Measurements from ENCODE around the gene TNNT2.

Gene TNNT2

DNA sequence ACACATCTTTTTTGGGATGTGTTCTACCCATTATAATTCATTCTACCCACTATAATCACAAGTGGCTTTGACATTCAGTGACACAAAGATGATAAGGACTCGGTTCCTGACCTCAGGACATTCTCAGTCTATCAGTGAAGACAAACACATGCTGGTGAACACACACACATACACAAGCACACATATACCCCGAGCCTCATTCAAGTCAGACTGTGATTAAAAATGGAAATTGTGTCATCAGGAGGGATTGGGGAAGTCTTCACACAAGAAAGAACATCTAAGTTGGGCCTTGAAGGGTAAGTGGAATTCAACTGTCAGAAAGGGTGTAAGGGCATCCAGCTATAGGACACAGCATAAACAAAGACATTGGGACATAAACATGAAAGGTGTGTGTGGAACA, 24.2 kb upstream of the TNNT2 start:
- no peak for DNase-seq (ENCODE audit: low read depth)

DNA sequence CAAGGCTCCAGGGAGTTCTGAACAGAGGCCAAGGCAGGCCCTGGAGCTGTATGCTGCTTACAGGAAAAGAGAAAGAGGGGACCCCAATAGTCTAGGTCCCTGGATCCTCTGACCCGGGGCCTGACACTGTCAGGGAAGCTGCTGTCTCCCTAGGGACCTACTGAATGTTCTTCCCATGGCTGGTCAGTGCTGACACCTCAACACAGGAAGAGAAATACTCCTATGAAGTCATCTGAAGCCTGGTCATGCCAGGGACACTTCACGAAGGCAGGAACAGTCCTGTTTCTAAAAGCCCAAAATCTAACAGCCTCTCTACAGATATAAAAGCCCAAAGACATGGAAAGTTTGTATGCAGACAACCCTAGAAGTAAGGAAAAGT, 23.4 kb upstream of the TNNT2 start:
- no peak for DNase-seq (ENCODE audit: low read depth)

DNA sequence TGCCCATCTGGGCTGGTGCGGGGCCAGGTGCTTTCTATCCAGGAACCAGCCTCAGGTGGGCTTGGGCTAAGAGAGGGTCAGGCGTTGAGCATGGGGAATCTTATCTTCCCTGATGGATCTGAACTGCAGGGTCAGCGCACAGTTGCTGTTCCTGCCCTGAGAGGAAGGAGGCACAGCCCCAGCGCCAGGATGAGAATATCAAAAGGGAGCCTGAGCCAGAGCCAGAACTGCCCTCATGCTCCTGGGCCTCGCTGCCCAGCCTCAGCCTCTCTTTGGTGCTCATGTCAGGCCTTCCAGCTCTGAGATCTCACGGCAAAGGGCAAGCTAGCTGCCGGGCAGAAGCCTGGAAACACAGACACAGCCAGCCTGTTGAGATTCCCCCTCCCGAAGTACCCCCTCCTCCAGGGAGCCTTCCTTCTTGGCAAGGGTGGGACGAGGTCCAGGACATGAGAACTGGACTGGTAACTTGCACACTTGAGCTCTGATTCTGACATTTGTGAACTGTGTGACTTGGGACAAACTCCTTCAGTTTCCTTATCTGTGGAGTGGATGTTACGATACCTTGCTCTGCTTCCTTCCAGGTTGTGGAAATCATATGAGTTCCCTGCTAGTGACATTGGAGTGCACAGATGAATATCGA, 22.9 kb upstream of the TNNT2 start:
- no peak for DNase-seq (ENCODE audit: low read depth)

DNA sequence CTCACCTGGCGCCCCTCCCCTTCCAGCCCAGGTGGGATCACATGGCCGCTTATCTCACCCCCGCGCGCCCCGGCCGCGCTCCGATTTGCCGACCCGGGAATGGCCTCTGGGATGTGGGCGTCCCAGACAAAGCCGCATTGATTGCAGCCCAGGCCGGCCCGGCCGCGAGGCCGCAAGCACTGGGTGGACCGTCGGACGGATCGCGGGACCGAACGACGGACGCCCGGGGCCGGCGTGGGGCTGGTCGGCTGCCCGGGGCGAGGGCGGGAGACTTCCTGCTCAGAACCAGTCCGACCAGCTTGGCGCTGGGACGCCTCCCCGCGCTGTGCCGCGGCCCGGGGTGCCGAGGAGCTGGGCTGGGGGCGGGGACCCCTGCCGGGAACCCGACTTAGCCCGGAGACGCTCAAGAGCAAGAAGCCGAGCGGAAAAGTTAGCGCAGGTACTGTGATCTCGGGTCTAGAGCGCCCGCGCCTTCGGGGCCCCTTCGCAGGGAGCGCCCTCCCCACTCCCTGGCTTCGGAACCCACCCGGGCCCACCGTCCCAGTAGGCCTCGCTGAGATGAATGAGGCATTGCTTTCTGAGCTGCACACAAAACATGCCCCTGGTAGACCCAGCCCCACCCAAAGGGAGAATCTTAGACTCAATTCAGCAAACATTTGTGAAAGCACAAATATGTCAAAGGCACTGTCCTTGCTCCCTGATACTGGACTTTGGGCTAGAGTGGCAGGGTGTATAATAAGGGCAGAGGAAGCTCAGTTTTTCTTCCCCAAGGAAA, 22.1 kb upstream of the TNNT2 start:
- DNase-seq (ENCODE audit: low read depth) = no peak

DNA sequence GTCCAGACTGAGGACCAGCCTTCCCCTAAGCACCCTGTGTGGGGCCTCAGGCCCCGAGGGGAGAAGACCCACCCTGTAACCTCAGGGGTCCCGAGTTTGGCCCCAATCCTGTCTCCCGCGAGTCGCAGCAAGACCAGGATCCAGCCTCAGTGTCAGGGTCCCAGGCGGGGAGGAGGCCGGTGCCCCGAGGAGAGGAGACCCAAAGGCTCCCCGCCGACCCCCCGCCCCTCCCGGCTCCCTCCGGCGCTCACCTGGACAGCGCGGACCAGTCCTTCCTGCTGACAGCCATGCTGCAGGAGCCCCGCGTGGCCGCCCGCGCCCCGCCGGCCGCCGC, 21.5 kb upstream of the TNNT2 start, which contains the start of gene LAD1:
TSS of gene LAD1 (minus strand) at position 307 of the 334 bp plus-strand sequence. CDS start at position 289, 18 bp downstream.
- DNase-seq (ENCODE audit: low read depth) = no peak

DNA sequence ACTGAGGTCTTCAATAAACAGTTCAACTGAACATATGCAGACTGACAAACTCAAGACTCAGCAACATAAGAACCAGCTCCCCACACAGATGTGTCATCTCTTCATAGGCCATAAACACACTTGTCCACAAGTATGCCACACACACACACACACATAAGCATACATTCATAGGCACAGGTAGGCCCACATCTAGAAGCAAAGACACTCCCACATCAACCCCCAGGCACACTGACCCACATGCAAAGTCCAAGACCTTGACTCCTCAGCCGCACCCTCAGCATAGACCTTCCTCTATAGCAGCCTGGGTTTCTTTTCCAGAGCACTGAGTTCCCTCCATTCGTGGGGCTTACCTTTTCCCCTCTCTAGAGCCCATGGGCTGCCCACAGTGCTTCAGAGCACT, 20.2 kb upstream of the TNNT2 start:
- no peak for DNase-seq (ENCODE audit: low read depth)

DNA sequence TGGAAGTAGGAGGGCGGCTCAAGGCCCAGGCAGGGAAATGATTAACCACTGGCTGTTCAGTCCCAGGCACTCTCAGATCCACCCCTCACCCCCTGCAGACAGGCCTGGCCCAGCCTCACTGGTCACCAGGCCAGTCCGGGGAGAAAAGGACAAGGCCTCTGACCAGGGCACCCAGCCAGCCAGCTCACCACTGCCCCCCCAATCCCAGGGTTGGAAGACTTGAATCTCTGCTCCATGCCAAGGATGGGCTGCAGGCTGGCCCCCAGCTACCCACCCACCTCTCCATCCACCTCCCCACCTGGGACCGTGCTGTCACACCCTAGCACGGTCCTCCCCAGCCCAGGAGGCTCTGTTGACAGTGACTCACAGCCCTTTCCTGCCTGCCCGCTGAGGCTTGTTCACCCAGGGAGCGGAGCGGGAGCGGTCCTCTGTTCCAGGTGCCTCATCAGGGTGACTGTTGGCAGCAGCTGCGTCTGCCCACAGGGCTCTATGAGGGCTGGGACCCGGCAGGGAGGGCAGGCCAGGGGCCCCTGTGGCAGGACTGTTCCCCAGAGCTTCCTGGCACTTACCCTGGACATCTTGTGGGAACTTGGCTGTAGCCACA, 19.5 kb upstream of the TNNT2 start:
- DNase-seq (ENCODE audit: low read depth) = no peak

DNA sequence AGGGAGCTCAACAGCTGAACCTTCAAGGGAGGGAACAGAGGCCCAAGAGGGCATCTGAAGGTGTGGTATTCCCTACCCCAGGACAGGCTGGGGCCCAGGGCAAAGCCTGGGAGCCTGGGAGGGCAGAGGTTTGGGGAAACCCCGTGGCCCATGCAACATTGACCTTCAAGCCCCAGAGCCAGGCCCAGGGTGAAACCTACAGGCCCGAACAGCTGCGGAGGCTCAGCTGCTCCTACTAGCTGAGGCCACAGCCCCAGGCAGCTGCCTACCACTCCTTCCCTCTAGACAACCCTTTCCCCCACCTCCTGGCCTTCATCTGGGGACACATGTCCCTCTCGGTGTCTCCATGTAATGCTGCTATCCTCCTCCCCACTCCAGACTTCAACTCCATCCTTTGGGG, 18.5 kb upstream of the TNNT2 start:
- no peak for DNase-seq (ENCODE audit: low read depth)

DNA sequence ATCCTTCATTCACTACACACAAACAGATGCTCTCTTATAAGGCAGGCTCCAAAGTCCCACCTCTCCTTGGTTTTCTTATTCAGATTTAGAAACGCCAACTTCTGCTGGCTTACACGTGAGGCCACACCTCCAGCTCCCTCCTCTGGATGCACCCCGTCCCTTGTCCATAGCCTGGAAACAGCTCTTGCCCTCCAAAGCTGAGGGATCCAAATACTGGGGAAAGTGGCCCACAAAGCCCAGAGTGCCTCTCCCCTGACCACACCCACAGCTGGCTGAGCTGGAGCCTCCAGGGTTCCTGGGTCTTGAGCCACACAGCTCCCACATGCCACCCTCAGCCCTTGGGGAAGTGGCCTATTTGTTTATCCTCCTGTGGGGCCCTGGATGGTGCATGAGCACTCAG, 17.1 kb upstream of the TNNT2 start:
- no peak for DNase-seq (ENCODE audit: low read depth)

DNA sequence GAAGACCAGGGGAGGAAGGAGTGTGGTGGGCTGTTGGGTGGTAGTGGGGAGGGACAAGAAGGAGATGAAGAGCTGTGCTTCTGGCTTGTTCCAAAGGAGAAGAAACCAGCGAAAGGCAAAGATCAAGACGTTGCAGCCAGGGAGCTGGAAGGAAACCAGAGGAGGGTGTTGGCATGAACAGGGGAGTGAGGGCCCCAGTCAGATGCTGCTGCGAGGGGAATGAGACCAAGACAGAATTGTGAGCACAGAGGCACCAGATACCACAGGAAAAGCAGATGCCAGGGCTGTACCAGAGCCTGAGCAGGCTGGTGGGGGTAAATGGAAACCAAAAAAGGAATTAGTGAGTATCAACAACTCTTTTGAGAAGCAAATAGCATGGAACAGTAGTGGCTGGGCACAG, 15.6 kb upstream of the TNNT2 start:
- no peak for DNase-seq (ENCODE audit: low read depth)

DNA sequence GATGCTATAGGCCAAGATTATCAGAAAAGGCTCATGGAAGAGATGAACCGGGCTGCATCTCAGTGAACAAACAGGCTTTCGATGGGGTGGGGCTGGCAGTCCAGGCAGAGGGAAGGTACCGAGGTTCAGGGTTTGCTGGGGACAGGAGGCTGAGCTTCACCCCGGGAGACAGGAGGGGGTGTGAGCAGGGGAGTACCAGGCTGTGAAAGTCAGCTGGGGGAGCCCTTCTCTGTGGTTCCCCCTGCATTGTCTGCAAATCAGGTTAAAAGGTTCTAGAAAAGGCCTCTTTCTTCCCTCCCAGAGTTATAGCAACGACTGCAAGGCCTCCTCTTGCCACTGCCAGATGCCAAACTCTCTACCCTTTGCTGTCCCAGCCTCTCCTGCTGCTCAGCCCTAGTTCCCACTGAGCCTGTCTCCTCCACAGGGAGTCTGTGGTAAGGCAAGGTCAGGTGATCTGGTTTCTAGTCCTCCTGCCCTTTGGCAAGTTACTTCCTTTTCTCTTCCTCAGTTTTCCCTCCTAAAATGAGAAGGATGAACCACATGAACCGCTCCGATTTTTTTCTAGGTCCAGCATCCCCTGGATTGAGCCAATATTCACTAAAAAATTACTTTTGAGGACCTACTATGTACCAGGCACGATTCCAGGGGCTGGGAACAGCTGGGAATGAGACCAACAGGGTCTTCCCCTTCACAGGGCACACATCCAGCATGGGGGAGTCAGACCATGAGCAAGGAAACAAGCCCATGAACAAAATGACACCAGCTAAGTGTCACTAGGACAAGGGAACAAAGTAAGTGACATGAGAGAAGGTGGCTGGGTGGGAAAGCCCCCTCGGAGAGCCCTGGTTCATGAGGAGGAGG, 14.4 kb upstream of the TNNT2 start:
- DNase-seq (ENCODE audit: low read depth) = no peak

DNA sequence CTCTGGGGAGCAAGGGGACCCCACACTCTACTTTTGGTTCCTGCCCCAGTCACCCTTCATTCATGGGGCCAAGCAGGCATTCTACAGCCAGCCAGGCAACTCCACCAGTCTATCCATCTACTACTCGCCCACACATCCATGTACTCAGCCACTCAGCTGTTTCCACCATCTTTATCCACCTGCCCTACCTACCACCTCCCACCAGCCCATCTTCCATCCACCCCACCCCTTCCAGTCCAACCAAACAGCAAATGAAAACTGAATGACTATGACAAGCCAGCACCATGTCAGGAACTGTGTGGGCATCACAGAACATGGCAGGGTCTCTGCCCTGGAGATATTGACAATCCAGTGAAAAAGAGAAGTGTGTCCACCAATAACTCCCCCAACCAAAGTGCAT, 13.7 kb upstream of the TNNT2 start:
- no peak for DNase-seq (ENCODE audit: low read depth)

DNA sequence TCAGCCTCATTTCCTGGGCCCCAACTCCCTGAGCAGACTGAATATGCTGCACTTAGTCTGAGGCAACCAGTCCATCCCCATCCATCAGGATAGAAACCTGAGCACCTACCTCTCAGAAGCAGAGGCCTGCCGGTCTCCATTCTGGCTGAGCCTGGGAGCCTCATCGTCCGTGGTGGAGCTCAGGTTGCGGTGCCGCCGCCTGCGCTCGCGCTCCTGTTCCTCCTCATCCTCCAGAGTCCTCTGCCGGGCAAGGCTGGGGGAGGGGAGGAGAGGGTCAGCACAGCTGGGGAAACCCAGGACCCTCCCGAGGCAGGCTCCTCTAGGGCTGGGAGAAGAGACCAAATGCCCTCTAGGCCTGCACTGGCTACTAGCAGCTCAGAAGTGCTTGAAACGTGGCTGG, 11.6 kb upstream of the TNNT2 start:
- no peak for DNase-seq (ENCODE audit: low read depth)

DNA sequence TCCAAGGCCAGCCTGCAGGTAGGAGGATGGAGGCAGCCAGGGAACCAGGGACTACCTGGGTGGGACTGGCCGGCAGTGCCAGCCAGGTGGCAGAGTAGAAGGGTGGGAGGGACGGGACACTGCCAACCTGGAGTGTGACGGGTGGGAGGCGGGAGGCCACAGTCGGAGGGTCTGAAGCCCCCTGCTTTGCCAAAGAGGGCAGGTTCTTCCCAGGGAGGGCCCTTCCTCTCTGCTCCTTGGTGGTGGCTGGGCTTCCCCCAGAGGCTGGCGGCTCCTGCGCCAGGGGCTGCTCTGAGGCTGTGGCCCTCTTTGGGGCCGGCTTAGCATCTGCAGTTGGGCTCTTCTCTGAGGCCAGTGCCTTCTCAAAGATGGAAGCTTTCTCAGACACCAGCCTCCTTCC, 8.7 kb upstream of the TNNT2 start:
- no peak for DNase-seq (ENCODE audit: low read depth)

DNA sequence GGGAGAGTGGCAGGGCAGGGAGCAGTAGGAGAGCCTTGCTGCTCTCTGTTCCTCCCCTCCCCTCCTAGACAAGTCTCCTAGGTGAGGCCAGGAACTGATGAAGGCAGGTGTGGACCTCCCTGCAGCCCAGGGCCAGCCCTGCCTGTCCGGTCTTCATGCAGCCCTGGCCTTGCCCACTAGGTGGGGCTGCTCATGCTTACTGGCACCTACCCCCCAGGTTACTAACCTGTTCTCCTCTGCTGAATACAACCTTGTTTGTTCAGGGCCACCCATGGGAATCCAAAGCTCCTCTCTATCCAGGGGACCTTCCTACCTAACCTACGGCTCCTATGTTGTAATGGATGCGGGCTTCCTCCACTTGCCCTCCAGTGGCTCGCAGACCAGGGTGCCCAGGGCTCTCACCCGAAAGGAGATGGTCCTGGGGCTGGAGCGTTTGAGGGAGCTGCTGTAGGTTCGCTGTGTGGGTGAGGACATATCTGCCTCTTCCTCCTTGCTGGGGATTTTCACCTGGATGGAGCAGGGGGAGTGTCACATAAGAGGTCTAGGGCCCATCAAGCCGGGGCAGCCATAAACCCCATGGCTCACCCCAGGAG, 7.9 kb upstream of the TNNT2 start:
- DNase-seq (ENCODE audit: low read depth) = no peak

DNA sequence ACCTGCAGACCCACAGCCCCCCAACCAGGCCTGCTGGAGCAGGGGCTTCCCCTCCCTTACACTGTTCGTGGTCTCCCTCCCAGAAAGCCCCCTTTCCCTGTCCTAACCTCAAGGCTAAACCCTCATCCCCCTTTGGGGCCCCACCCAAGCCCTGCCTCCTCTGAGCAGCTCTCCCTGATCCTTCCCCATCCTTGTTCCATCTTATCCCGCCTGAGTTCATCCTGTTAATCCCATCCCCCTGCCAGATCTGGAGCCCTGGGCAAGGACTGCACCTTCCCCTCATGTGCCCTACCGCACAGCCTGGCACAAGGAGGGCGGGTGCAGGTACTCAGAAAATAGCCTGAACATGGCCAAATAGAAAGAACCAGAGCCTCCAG, 6.9 kb upstream of the TNNT2 start:
- DNase-seq (ENCODE audit: low read depth) = no peak

DNA sequence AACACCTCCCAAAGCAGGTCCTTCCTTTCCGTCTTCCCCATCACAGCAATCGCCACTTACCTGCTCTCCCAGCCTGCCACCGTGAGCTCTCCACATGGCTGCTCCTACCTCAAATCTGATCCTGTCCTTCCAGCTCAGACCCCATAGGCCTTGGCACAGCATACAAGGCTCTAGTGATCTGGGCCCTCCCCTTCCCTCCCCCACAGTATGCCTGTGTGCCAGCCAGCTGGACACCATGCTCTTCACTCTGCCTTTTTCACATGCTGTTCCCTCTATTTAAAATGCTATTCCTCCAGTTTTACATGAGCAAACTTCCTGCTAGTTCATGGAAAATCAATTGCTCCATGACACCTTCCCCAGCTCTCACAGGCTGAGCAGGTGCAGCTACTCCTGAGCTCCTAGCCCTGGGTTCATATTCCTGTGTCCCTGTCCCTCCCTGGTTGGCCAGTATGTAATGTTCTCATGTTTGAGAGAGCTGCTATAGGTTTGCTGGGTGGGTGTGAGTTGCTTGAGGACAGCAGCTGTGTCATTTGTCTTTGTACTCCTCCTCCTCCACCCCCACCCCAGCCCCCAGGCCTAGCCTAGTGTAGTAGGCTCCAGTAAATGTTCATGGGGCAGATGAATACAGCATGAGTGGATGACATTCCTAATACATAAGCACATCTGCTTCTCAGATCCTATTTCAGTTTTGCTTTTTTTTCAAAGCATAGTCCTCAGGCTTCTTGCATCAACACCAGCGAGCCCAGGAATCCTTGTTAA, 6.3 kb upstream of the TNNT2 start:
- peak; percentile 85 for DNase-seq (ENCODE audit: low read depth)

DNA sequence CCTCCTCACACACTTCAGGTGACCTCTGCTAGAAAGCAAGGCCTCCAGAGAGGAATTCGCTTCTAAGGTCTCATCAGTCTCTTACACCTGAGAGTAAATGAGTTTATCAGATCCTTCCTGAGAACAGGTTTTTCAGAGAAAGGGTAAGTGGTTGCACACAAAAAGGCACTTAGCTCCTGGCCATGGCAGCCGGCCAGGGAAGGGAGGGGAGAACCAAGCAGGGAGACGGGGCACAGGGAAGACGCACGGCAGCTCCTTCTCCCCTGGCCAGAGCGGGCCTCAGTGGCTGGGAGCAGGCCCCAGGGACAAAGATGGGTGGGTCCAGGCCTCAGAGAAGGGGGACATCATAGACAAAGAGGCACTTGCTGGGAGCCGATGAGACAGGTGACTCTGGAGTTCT, 3.6 kb upstream of the TNNT2 start:
- DNase-seq (ENCODE audit: low read depth) = no peak

DNA sequence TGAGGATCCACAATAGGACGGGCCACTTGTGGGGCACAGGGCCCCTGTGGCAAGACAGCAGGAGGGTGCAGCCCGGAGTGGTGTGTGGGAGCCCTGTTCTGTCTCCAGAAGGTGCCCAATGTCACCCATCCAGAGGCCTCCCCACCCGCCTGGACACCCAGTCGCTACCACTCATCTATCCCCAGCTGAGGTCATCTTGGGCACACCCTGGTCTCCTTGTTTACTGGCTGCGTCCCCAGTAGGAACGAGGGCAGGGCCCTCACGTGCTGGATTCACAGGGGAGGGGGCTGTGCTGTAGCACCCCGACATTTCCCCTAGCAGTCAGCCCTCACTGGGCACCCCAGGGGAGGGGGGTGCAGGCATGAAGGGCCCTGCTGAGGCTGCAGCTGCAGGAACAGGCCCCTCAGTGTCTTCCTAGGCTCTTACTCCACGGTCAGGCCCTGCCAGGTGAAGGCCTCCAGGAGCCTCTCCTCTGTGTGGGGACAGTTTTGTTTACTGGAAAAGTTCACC, 2.3 kb upstream of the TNNT2 start:
- no peak for DNase-seq (ENCODE audit: low read depth)

DNA sequence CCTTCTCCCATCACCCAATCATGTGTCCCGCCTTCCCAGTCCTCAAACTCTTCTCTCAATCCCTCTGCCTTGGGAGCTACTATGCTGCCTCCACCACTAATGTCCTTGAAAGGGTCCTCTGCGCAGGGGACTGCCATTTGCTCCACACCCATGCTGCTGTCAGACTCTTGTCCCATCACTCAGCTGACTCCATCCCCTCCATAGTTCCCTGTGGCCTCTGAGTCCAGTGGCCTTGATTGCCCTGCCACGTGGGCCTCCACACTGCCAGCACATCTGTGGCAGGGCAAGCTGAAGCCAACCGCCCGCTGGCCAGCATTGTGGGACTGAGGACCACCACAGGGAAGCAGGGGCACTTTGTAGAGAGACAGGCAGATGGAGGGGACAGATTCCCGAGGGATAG, 1.3 kb upstream of the TNNT2 start:
- no peak for DNase-seq (ENCODE audit: low read depth)
